HG03460 (cell line): ENCODE results near the gene TMEM131L.
A peak's percentile ranks its signal among the peaks of the same experiment; 100 is the strongest.
"Not testable (repeated sequence)": the region's sequence is repeated elsewhere in the genome, so short reads cannot be mapped to it uniquely, and the experiment has no call there.

Experiments used
- ATAC-seq: cut with Tn5 transposase; IDR thresholded peaks from one replicate; pipeline ENCODE4 v1.9.1; 2021; ENCODE audit not compliant: unreplicated experiment

The TMEM131L gene, protein sequence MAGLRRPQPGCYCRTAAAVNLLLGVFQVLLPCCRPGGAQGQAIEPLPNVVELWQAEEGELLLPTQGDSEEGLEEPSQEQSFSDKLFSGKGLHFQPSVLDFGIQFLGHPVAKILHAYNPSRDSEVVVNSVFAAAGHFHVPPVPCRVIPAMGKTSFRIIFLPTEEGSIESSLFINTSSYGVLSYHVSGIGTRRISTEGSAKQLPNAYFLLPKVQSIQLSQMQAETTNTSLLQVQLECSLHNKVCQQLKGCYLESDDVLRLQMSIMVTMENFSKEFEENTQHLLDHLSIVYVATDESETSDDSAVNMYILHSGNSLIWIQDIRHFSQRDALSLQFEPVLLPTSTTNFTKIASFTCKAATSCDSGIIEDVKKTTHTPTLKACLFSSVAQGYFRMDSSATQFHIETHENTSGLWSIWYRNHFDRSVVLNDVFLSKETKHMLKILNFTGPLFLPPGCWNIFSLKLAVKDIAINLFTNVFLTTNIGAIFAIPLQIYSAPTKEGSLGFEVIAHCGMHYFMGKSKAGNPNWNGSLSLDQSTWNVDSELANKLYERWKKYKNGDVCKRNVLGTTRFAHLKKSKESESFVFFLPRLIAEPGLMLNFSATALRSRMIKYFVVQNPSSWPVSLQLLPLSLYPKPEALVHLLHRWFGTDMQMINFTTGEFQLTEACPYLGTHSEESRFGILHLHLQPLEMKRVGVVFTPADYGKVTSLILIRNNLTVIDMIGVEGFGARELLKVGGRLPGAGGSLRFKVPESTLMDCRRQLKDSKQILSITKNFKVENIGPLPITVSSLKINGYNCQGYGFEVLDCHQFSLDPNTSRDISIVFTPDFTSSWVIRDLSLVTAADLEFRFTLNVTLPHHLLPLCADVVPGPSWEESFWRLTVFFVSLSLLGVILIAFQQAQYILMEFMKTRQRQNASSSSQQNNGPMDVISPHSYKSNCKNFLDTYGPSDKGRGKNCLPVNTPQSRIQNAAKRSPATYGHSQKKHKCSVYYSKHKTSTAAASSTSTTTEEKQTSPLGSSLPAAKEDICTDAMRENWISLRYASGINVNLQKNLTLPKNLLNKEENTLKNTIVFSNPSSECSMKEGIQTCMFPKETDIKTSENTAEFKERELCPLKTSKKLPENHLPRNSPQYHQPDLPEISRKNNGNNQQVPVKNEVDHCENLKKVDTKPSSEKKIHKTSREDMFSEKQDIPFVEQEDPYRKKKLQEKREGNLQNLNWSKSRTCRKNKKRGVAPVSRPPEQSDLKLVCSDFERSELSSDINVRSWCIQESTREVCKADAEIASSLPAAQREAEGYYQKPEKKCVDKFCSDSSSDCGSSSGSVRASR (N-terminal part only)

DNA sequence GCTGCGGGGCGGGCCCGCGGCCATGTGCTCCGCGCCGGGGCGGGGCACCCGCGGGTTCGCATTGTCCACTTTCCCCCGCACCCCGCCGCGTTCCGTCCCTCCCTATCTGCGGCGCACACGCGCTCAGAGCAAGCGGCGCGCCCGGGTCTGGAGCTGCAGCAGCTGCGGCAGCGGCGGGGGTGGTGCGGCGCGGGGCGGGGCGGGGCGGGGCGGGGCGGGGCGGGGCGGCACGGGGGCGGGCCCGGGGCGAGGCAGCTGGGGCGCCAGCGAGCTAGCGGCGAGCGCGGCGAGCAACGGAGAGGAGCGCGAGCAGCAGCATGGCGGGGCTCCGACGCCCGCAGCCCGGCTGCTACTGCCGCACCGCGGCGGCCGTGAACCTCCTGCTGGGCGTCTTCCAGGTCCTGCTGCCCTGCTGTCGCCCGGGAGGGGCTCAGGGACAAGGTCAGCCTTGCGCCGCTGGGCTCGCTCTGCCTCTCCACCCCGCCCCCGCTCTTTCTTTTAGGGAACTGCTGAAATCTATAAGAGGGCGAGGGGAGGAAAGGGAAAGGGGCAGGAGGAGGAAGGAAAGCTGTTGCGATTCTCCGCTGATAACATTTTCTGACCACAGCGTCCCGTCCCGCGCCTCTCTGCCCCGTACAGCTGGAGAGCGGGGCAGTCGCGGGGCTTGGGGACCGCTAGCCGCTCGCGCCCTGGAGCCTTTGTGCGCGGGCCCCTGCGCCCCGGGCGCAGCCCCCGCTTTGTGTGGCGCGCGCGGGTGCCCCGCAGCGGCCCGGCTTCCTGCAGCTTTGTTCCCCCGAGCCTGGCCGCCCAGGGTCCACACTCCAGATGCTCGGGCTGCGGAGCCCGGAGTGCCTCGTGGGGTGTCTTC, at the start of gene TMEM131L:
Gene TMEM131L (plus strand): TSS at position 280 of the 868 bp plus-strand sequence. CDS start 38 bp downstream, at position 318.
- peak; percentile 40 for ATAC-seq

DNA sequence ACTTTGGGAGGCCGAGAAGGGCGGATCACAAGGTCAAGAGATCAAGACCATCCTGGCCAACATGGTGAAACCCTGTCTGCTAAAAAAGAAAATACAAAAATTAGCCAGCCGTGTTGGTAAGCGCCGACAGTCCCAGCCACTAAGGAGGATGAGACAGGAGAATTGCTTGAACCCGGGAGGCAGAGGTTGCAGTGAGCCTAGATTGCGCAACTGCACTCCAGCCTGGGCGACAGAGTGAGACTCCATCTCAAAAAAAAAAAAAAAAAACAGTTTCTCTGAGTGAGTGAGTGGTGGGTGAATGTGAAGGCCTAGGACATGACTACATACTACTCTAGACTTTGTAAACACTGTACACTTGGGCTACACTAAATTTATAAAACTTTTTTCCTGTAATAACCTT, 49.7 kb upstream of the TMEM131L start:
- not testable (repeated sequence) for ATAC-seq

DNA sequence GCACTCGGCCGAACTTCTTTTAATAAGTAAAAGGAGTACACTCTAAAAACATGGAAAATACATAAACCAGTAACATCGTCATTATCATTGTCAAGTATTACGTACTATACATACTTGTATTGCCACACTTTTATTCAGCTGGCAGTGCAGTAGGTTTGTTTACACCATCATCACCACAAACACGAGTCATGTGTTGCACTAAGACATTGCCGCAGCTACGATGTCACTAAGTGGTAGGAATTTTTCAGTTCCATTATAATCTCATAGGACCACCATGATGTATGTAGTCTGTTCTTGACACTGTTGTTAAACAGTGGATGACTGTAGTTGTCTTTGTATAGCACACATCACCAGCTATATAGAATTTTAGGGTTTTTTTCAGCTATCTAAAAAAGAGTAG, 48.0 kb upstream of the TMEM131L start:
- ATAC-seq = no peak

DNA sequence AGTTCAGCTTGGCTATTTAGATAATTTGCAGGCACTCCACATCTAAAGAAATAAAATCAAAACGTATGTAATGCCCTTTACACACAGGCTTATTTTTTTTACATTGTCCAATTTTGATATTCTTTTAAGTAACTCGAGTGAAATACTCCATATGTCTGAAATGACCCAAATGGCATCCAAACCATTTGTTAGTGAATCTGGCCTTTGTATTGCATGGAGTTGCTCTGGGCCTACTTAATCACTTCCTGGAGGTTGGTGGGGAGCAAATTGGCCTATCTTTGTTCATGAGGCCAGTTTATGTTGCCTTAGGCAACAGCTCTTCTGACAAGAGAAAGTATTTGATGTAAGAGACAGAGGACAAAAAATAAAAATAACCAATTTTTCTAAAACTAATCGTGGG, 47.6 kb upstream of the TMEM131L start:
- no peak for ATAC-seq

DNA sequence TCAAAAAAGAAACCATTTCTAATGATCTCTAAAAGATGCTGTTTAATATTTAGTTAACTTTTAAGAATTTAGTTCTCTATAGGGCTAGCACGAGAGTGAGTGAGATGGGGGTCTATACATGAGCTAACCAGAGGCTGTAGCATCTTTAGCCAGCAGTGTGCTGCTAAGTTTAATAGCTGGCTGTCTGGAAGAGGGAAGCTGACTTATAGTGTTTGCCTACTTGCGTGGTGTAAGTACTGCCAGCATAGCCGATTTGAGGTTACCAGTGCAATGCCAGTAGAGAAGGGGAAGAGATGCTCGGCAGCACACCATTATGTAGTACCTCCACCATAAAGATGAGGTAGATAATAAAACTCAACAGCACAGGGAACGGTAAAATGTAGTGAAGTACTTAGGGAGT, 47.1 kb upstream of the TMEM131L start:
- no peak for ATAC-seq

DNA sequence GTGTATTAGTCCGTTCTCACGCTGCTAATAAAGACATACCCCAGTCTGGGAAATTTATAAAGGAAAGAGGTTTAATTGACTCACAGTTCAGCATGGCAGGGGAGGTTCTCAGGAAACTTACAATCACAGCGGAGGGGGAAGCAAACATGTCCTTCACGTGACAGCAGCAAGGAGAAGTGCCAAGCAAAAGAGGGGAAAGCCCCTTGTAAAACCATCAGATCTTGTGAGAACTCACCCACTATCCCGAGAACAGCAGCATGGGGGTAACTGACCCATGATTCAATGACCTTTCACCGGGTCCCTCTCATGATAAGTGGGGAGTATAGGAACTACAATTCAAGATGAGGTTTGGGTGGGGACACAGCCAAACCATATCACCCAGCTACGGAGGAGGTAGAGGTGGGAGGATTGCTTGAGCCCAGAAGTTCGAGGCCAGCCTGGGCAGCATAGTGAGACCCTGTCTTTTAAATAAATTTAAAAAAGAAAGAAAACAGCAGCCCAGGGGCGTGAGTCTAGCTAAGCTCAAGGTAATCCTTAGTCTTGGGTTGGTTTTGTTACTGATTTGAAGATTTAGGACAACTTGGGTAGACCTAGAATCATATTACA, 46.4 kb upstream of the TMEM131L start:
- no peak for ATAC-seq

DNA sequence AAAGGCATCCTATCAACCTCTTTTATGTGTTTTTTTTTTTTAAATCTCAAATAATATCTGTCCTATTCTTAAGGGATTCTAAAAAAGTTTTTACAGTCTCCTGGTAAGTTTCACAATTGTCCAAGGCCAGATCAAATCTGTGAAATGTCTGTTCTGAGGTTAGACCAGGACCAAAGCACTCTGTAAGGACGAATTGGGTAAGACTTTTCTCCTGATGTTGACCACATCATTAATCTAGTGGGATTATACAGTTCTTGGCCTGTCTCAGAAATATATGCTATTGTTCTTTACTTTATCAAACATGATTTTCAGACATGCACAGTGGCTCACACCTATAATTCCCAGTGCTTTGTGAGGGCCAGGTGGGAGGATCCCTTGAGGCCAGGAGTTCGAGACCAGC, 45.8 kb upstream of the TMEM131L start:
- no peak for ATAC-seq

DNA sequence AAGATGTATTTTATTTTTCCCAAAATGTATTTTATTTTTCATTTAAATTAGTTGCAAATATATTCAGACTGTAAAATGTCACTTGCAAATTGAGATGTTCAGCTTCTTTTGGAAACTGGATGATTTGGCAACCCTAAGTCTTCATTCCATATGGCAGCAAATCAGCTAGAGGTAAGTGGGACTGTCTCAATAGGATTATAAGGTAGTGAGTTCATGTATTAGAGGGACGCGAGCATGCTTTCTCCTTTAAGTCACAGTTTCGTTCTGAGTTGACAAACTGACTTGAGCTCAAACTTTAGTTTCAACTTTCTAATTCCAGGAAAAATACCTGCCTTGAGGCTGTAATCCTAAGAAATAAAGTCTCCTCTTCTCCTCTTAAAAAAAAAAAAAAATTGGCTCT, 44.2 kb upstream of the TMEM131L start:
- ATAC-seq = peak; percentile 65

DNA sequence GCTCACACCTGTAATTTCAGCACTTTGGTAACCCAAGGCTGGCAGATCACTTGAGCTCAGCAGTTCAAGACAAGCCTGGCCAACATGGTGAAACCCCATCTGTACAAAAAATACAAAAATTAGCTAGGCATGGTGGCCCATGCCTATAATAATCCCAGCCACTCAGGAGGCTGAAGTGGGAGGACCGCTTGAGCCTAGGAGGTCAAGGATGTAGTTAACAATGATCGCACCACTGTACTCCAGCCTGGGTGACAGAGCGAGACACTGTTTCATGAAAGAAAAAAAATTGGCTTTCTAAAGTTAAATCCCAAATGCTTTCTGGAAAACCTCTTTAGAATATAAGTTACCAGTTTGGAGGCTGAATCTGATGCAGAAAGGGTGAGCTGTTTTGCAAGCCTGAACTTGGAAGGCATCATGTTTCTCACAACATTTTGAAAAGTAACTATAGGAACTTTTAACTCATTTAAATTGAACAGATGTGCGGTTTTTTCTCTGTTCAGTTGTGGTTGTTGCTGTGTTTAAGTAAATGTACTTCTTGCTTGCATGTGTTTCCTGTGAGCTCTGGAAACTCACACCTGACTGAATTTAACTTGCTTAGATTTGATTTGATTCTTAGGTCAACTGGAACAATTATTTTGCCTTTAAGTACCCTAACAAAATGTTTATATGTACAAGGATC, 39.8 kb upstream of the TMEM131L start:
- no peak for ATAC-seq

DNA sequence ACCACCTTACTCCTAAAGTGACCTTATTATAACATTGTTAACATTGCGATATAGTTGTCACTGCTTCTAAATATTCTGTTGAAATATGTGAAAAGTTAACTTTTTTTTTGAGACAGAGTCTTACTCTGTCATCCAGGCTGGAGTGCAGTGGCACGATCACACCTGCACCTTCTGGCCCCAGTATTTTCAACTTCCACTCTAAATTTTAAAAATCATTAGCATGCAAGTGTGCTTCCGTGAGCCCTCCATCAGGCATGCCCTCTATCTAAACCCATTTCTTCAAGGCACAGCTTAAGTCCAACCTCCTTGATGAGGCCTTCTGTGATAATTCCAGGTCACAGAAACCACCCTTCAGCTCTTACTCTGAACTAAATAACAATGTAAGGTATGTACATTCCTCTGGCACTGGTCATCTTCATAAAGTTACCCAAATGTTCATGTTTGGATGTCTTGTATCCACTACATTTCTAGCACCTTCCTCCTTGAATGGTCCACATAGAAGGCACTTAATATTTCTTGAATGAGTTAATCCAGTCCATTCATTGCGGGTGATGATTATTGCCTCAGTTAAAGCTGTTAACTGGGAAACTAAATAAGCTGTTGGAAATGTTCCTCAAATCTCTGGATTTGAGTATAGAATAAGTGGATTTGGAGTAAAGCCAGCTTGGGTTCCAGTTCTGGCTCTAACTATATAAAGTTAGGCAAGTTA, 38.6 kb upstream of the TMEM131L start:
- ATAC-seq = no peak

DNA sequence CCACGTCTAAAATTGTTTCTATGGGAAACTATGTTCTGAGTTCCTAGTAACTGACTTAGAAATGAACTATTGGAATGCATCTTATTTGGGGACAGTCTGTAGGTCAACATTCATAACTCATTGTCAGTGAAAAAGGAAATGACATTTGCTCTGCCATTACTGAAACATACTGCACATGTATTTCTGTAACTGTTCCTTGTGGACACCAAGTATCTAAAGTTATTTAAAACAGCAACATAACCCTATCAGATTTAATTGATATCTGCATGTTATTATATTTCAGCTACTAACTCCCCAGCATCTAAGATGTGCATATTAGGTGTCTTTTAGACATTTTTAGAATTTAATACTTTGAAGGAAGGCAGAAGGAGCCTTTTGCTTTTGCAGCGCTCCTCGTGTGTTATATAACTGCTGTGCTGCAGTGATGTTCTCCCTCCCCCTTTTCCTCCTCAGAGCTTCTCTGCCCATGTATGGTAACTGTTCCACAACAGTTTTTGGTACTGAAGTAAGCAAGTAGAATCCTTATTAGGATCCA, 37.2 kb upstream of the TMEM131L start:
- no peak for ATAC-seq

DNA sequence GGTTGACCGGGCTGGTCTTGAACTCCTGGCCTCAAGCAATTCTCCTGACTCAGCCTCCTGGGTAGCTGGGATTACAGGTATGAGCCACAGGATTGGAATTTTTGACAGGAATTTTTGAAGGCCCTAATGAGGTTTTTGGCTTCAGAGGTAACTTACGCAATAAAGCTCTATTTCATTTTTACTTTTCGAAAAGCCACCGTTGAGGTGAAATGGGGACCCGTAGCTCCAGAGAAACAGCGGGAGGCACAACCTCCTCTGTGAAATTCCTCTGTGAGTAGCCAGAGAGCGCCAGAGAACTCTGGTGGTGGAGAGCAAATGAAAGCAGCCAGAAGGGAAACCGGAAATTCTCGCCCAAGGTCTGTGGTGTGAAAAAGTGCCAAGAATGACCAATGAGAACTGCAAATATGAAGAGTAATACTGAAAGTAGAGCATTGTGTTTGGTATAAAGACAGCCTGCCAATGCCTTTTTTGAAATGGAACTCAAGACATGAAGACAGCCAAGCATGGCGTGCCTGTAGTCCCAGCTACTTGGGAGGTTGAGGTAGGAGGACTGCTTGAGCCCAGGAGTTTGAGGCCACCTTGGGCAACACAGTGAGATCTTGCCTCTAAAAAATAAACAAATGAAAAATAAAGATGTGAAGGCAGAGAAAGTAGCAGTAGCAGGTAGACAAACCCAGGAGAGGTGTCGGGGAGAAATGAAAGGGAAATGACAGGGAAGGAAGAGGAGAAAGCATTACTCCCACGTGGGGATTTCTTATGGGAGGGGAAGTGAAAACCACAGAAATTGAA, 33.0 kb upstream of the TMEM131L start:
- peak; percentile 91 for ATAC-seq

DNA sequence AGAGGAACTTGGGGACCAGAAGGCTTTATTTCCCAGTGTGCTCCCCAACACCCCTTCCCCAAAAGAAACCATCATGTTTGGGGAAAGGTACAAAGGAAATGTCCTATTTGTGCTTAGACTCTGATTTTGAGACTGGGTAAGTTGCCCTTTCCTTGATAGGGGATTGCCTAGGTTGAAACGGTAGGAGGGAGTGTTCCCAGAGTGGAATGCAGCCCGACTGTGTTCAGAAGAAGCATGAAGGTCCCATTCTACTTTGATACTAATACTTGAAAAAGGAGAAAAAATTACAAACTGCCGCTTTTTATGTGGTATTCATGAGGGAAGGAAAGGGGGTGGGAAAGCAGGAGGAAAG, 32.4 kb upstream of the TMEM131L start:
- no peak for ATAC-seq

DNA sequence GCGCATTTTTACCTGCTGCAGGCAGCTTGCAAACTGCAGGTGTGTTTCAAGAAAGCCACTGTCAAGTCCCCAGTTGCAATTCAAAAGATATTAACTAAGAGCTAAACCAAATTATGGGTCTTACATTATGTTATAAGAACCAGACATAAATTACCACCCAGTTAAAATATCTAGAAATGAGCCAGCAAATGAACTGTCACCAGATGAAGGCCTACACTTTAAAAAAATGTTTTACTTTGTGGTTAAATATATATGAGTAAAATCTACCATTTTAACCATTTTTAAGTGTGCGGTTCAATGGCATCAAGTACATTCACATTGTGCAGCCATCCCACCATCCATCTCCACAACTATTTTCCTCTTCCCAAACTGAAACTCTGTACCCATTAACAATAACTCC, 32.0 kb upstream of the TMEM131L start:
- ATAC-seq = no peak

DNA sequence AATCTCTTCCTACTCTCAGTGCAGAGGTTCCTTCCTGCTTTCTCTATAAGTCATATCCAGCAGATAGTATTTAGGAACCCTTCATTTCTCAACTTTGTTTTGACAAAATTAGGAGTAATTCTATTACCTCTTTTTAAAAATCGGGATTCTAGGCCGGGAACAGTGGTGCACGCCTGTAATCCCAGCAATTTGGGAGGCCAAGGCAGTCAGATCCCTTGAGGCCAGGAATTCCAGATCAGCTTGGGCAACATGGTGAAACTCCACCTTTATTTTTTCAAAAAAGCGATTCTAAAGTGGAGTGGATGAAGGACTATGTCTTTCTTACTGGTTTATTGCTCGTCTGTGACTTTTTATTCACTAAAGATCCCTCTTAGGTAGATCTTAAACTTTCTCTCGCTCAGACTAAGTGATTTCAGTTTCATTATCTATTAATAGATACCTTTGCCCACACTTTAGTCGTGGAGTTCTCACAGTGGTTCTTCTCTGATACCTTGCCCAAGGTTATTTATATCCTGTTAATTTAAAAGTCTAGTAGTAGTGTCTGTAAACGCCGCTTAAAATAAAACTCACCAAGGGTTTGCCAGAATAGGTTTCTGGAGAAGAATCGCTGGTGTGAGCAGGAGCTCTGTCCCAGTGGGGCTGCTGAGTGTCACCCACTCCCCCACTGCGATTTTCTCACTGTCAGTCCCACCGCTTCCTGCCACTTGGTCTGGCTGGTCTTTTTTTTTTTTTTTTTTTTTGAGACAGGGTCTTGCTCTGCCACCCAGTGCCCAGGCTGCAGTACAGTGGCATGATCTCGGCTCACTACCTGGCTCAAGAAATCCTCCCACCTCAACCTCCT, 27.0 kb upstream of the TMEM131L start:
- peak; percentile 81 for ATAC-seq

DNA sequence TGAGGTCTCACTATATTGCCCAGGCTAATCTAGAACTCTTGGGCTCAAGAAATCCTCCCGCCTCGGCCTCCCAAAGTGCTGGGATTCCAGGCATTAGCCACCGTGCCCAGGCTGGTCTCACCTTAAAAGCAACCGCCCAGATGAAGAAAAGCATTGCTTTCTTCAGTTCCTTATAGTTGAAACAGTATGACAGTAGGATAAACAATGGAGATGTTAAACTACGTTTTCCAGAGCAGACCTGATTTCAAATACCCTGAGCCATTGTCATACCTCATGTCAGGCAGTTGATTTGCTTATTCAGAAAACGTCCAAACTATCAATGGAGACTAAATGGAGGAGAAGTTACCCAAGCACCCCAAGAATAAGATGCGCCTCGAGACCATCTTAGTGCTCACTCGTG, 26.3 kb upstream of the TMEM131L start:
- ATAC-seq = no peak

DNA sequence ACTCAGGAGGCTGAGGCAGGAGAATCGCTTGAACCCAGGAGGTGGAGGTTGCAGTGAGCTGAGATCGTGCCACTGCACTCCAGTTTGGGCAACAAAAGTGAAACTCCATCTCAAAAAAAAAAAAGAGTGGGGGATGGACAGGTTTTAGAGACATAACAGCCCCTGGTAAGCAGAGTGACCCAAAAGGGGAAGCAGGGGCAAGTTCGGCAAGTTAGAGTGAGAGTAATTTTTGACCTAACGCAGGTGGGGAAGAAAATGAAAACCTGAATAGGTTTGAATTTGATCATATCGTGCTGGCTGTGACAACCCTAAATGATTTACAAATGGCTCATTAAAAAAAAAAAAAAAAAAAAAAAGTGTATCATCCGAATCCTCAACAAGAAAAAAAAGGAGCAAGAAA, 25.7 kb upstream of the TMEM131L start:
- ATAC-seq = no peak
